ENCODE results near the gene THAP3. TPM values are rescaled to one million over a fixed set of nuclear protein-coding genes. Genes with fewer than 3 reads are reported as not detected.

The THAP3 gene
- total and polyA plus RNA-seq, 12 donors = 6.8 to 27.6 (median 12.1) TPM

- intact Hi-C loops (cut with DNase I) = loop anchor here in 2 of 10 donors (10.0 kb wide), 2 partner anchors 78 to 148 kb away; partner anchors contain the start of genes NOL9 (in 1 of the 2) and TAS1R1 (in 1 of the 2)
- no peak overlapping the region for H3K27ac ChIP-seq
- H3K4me3 ChIP-seq = no peak overlapping the region
- no peaks in the 10 kb centered on the region for H3K27me3 ChIP-seq
- DNase-seq (no peak), ATAC-seq (peak in 1 of 8 donors; percentile 25)
- peaks cover 7 to 100% (median 64%) of the 10 kb centered on the region in 9 donors for H3K36me3 ChIP-seq
- 82 to 84% methylated on average over 30 of the region's 30 CpGs for WGBS, 2 donors
- H3K9me3 ChIP-seq = no peaks in the 10 kb centered on the region
- H3K4me1 ChIP-seq = peaks cover 0 to 5% (median 0%) of the 10 kb centered on the region in 9 donors
- no peak for TF ChIP-seq CTCF (IDR thresholded peaks at IDR 0.05)
Measured at GRCh38 chr1:6632588-6633514, 8.2 kb downstream of the THAP3 start.

GRCh38 chr1:6634371-6635052, 9.8 kb downstream of the THAP3 start:
- Histone ChIP-seq H3K4me3 (no peak overlapping the region), H3K9me3 (no peaks in the 10 kb centered on the region), H3K27me3 (no peaks in the 10 kb centered on the region), H3K36me3 (peaks cover 7 to 100% (median 54%) of the 10 kb centered on the region in 9 donors), H3K27ac (peak overlapping the region in 2 of 10 donors; percentile 2 to 60), H3K4me1 (peaks cover 0 to 12% (median 0%) of the 10 kb centered on the region in 9 donors)
- intact Hi-C loops (cut with DNase I) = loop anchor here in 3 of 10 donors (5.0 to 10.0 kb wide), 3 partner anchors 77 to 150 kb away; partner anchors contain the start of genes TAS1R1 (in 2 of the 3) and NOL9 (in 1 of the 3)
- DNase-seq (peak; percentile 69 to 73), ATAC-seq (peak; percentile 61 to 82 (median 78))
- WGBS, 2 donors = 62 to 64% methylated on average over 29 of the region's 29 CpGs
- TF ChIP-seq CTCF (IDR thresholded peaks at IDR 0.05) = peak in 8 of 9 donors; percentile 36 to 68 (median 54)

DNA sequence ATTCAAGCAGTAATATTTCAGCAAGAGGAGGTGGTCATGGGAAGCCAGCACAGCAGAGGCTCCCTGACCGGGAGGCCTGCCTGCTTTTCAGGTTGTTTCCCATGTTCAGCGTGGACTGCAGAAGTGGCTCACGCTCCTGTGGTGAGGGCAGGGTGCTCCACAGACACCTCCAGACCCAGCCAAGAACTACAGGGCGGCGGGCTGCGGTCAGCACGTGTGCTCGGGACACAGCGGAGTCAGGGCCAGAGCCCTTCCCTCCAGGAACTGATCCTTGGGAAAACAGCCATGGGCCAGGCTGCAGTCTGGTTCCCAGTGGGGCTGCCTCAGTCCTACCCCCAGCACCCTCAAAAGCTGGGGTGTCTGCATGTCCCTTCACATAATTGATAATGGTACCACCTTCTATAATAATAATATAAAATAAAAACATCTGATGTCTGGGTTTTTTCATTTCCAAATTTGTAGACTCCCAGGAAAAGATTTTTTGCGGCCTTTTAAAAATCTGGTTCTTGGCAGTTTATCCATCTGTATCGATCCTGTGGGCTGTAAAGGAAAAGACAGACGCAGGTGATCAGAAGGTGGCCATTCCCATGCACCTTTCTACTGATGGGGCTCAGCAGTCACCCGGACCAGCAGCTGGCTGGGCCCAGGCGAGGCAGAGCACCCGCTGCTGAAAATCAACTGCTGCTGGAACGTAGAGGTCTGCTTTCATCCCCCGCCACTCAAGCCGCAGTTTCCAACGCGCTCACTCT, 10.7 kb downstream of the THAP3 start:
- DNase-seq (no peak), ATAC-seq (peak in 2 of 8 donors; percentile 4 to 13)
- Histone ChIP-seq H3K36me3 (peaks cover 7 to 100% (median 53%) of the 10 kb centered on the region in 9 donors), H3K9me3 (no peaks in the 10 kb centered on the region), H3K27ac (peak overlapping the region in 2 of 10 donors; percentile 2 to 60), H3K4me3 (no peak overlapping the region), H3K4me1 (peaks cover 0 to 12% (median 0%) of the 10 kb centered on the region in 9 donors), H3K27me3 (no peaks in the 10 kb centered on the region)
- intact Hi-C loops (cut with DNase I) = loop anchor here in 3 of 10 donors (5.0 to 10.0 kb wide), 3 partner anchors 78 to 151 kb away; partner anchors contain the start of genes TAS1R1 (in 2 of the 3) and NOL9 (in 1 of the 3)
- 85 to 91% methylated on average over 20 of the region's 20 CpGs for WGBS, 2 donors
- TF ChIP-seq CTCF (IDR thresholded peaks at IDR 0.05) = no peak

All from heart right ventricle (tissue), 16 donors.